HG03457 (cell line): Measurements from ENCODE around the gene NCKAP5.

Experiments used
- ATAC-seq: cut with Tn5 transposase; IDR thresholded peaks from one replicate; pipeline ENCODE4 v1.9.1; 2021; ENCODE audit warnings: moderate number of reproducible peaks; ENCODE audit not compliant: unreplicated experiment

The NCKAP5 gene

DNA sequence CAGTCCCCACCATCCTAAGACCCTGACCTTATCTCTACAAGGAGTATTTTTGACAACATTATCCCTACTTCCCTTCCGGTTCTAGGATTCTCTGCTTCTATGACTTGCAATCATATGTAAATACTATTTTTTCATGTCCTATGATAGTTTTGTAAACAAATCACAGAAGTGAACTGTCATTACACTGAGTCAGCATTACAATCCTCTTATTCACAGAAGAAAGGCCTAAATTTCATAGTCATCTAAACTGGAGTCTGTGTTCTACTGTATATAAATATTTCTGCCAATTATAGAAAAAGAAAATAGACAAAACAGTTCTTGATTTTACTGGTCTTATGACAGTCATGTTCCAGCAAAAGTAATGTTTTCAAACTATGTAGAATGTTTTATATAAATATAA, 265.1 kb downstream of the NCKAP5 start:
- ATAC-seq: no peak

DNA sequence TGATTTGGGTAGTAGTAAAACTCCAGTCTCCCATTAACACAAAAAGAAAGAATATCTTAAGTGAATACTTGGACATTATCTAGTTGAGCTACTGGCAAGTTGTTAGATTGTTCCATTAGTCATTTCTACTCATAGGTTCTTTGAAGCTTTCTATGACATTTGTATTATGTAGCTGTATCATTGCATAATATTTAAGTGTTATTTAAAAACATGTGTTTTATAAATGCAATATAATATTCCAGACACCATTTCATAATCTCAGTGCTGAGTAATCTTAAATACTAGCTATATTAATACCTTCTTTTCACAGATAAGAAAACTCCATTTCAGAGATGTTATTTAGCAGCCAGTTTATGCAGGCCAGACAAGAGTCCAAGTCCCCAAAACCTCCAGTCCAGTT, 271.9 kb downstream of the NCKAP5 start:
- ATAC-seq: no peak

DNA sequence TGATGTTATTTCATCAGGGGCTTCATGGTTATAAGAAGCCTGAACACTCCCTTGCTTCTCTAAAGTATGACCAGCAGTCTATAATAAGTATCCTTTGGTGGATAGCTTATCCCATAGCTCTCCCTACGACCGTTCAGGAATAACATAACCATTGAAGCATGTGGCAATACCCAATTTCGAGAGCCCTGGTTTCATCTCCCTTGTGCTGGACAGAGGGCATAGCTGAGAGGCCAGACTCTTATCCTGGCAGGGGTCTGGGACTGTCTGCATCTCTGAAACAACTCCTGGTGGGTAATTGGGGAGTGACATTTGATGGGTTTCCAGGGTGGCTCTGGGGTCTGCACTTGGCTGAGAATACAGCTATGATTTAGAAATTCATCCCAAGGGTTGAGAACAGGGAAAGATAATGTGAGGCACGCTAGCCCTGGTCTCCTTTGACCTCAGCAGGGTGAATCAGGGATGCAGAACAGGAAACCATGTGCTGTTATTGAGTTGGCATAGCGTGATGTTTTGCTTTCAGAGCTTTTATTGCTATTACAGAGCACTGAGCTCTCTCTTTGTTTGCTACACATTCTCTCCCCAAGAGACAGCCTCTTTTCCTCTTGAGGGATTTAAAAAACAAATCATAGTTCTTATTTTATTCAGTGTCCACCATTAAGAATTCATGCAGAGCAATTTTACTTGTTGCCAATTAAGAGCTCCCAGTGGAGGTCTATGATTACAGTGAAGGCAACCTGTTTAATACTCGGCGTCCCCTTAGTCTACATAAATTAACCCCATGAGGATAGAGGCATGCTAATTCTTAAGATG, 274.5 kb downstream of the NCKAP5 start:
- no peak for ATAC-seq

DNA sequence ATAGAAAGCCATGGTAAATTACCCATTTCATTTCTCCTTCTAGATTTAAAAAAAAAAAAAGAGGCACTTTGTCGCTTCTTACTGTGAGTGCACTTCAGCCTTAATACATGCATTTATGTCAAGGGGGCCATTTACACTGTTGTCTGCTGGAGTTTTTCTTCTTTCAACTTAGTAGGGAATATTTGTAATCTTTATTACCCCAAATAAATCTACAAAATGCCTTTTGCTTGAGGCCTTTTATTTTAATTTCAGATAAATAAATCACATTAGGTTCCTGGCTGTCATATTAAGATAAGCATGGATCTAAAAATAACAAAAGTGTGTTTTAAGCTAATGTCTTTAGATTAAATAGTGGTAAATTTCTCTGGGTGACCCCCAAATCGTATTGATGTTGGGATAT, 276.0 kb downstream of the NCKAP5 start:
- no peak for ATAC-seq

DNA sequence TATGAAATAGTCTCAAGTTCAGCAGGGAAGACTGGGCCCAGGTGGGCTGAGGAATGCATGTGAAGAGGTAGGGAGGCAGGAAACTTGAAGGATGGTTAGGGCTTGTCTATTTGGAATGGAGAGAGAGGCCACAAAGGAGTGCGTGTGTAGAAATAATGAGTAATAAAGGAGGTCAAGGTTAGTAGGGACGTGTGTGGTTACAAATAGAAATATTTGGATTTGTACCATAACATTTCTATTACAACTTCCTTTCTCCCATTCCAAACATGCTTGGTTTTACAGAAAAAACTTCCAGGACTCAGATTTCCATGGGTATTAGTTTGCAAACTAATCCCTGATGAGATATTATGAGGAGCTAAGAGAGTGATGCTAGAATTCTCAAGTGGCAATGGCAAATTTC, 280.6 kb downstream of the NCKAP5 start:
- no peak for ATAC-seq

DNA sequence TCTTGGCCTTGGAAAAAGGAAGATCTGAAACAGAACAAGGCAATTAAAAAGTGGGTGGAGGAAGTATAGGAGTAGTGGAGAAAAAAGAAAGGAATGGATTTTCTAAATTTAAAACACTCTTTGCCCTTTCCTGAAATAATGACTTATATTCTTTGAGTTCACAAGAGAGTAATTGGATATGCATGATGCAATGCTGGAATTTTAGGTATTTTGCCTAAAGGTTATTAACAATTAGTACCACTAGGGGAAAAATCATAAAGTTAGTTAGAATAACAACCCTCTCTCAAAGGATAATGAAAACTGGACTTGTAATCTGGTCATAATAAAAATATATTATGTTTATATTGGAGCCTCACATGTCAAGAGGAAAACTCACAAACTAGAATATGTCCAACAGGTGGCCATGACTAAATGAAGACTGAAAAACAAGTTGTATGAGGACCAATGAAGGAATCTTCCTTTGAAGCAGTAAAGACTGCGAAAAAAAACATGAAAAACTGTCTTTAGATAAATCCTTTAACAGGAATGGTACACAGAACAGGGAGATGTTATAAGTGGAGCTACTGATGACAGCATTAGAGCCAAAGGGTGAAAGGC, 281.8 kb downstream of the NCKAP5 start:
- ATAC-seq: no peak

DNA sequence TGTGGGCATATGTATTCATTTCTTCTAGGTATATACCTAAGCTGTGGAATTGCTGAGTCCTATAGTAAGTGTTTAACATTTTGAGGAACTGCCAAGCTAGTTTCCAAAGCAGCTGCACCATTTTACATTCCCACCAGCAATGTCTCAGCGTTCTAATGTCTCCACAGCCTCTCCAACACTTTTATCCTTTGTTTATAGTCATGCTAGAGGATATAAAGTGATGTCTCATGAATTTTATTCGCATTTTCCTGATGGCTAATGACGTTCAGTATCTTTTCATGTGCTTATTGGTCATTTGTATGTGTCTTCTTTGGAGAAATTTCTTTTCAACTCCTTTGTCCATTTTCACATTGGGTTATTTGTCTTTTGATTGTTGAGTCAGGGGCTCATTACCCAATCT, 295.2 kb downstream of the NCKAP5 start:
- no peak for ATAC-seq

DNA sequence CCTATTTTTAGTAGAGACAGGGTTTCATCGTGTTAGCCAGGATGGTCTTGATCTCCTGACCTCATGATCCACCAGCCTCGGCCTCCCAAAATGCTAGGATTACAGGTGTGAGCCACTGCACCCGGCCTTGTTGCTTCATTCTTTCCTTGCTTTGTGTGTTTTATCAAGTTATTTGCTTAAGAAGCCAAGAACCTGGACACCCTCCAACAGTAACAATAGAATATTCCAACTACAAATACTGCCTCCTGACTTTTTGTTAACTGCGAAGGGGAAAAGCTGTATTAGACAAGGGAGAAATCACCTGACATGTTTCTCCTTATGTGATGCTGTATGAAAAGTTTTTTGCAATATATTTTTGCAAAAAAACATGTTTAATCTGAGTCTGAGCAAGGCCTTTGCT, 297.2 kb downstream of the NCKAP5 start:
- no peak for ATAC-seq

DNA sequence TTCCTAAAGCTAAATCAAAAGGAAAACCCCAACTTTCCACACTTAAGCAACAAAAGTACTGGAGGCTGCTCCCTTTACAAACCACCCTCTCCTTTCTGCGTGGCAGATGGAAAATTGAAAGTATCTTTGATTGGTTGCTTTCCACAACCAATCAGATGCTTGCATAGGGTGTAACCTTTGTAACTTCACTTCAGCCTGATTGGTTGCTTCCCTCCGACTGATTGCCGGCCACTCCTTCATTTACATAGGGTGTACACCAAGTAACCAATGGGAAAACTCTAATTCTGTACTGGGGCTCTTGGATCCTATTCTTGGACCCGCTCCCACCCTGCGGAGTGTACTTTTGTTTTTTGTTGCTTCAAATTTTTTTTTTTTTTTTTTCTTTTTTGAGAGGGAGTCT, 297.7 kb downstream of the NCKAP5 start:
- no peak for ATAC-seq

DNA sequence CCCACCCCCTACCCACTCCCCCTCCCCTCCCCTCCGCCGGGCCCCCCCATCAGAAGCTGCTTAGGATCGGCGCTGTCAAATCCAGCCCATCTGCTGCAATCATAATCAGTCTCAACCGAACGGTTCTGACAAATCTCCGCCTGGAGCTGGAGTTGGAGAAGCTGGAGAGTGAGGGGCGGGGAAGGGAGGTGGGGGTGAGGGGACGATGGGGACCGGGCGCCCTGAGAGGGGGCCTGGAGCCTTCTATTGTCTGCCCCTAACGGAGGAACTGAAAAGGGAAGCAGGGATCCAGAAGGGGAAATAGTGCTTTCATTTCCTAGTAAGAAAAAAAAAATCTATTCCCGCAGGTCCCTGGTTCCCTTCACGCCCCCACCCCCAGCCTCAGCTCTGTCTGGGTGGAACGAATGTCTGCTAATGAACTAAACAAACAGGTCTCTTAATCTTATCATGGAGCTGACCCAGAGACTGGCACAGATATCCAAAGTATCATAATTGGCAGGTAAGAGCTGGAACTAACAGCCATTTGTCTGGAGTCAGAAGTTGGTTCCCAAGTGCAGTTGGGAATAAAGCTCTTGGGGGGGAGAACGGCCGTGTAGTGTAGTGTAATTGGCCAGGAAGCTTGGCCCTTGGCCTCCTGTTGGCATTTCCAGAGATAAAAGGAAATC, 301.2 kb downstream of the NCKAP5 start:
- no peak for ATAC-seq

DNA sequence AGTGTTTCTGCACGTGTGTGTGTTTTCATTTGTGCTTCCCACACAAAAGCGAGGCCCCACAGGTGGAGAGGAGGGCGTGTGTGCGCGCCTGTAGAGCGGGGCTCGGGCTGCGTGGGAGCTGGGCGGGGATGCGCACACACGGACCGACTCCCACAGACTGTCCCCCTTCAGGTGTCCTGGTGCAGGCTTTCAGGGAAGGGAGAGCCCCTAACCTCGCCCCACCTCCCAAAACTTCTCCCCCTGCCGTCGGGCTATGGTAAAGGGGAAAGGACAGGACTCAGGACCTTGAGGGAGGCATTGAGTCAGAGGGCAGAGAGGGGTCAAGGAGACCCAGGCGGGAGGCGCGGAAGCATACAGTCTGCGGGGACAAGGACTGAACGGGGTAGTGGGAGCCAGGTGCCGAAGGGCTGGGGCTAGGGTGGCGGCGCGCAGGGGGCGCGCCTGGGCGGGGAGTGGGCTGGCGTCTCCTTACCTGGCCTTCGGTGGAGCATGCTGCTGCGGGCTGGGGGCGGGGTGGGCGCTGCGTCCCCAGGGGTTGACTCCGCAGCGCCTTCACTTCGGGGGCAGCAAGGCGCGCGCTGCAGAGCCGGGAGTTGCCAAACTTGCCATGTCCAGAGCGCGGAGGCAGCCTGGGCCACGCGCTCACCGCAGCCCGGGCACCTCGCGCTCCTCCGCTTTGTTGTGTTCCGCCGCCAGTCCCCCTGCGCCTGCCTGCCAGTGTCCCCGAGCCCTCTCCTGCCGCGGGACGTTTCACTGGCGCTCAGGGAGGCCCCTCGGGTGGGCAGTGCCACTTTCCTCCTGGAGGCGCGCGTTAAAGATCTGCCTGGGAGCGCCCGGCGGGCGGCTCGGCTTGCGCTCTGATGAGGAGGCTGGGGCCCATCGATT, 302.0 kb downstream of the NCKAP5 start:
- ATAC-seq: no peak

DNA sequence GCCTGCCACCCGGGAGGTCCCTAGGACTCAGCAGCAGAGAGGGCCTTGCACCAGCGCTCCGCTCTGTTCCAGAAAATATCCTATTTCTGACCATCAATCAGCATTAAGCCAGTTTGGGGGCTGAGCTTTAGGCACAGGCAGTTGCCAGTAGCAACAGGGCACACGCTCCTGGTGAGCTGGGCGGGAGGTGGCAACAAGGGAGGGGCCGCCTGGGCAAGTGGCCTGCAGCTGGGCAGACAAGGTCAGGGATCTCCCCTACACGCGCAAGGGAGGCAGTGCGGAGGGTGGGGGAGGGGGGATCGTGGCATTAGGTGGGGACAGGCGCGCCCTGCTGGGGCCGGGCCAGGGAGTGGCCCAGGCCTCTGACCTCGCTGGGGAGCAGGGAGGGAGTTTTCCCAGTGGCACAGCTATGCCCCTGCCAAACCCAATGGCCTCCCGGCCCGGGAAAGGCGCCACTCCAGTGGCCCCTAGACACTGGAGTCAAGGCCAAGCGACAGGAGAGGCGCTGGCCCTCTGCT, 302.8 kb downstream of the NCKAP5 start:
- ATAC-seq: no peak

DNA sequence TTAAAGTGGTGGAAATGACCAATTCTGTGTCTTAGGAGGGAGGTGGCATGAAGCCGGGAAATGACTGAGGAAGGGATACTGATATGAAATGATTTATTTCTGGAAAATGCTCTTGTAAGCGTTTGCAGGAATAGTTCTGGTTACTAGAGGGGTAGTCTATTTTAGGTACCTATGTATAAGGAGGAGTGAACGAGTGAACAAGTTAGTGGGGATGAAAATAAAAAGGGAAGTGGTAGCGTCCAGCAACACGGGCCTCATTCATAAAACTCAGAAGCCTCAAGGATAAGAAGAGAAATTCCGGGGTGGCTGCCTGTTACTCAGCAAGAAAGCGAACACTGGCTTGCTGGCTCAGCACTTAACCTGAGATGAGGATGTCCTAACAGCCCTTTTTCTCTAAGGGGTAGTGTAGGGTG, 303.3 kb downstream of the NCKAP5 start:
- ATAC-seq: no peak

DNA sequence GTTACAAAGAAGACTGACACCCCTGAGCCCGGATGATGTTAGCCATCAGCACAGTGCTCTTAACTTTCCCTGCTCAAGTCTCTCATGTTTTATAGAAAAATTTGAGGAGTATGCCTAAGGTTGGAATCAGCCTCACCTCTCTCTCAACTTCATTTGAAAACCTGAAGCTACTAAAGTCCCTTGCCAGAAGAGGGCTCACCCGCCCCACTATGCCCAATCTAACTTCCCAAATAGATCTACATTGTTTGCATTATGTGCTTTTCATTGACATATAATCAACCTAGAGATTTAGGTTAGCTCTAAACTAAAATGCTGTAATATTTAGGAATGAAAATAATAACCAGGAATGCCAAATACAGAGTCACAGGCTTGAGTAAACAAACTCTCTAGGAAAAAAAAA, 305.4 kb downstream of the NCKAP5 start:
- no peak for ATAC-seq

DNA sequence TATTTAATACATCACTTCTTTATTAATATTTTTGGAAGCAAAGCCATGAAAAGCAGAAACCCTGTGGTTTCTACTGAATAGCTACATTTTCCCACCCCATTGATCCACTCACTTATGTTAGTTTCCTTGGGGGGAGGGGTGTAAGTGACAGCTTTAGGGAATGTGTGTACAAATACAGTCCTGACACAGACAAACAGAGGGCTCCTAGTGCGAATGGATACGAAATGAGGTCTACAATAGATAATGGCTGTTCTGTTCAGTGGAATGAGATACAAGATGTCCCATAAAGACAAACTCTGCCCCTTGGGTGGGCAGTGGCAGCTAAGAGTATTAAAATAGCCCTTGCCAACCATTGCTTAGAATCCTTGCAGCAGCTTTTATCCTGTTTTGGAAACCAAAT, 312.9 kb downstream of the NCKAP5 start:
- no peak for ATAC-seq

DNA sequence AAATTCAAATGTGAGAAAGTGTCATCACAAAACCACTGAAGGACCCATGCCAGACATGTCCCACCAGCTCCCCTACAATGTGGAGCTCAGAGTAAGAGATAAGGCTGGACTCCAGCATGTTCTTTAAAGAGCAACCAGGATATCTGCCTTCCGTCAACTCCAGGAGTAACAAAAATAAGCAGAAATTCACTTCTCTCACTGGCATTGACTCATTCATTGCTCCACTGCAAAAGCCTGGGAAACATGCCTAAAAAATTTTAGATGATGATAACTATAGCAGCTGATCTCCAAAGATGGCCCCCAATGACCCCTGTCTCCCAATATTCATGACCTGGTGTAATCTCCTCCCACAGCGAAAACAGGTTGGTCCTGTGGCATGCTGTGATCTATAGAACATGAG, 314.5 kb downstream of the NCKAP5 start:
- ATAC-seq: no peak

DNA sequence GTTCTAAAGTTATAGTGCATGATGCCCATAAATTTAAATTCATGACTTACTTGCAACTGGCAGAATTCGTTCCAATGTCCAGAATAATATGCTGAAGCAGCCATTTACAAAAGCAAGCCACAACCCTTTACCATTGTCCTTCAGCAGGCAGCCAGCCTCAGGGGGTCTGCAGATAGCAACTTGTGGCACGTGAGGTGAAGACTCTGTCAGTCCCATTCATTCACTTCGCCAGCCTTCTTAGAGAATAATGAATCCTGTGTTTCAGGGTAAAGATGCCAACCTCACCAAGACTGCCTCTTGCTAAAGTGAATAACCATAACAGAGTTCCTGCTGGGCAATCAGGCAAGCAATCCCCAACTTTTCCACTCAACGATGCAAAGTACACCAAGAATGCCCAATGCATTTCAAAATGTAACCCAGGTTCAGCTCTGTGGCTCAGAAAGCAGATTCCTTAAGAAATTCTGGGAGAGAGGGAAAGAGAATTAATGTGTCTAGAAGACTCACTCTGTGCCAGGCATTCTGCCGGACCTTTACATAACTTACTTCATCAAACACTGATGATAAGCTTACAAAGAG, 315.4 kb downstream of the NCKAP5 start:
- ATAC-seq: no peak

DNA sequence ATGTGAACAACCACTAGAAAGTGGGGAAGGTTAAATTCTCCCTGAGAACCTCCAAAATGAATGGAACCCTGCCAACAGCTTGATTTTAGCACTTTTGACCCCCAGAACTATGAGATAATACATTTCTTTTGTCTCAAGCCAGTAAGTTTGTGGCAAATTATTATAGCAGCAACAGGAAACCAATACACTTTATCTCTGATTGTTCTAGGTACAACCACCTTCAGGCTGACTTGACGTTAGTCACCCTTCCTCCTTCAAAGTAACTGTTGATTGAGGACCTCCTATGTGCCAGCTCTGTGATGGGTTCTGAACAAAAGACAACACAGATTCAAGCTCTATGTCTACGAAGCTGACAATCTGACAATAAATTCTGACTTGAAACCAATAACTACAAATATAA, 318.9 kb downstream of the NCKAP5 start:
- ATAC-seq: no peak

DNA sequence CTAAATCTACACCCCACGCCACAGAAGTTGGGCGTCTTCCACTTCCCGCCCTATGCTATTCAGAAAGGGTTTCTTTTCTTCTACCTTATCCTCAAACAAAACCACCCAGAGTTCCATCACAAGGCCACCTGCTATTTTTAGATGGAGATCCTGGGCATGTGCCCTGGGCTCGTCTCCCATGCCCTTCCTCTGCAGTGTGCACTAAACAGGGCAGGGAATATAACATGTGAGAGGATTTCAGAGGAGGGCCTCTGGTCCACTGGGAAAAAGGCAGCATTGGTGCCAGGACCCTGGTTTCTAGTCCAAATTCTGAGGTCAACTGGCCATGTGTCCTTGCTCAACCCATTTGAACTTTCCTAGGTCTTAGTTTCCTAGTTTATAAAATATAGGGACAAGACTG, 320.0 kb downstream of the NCKAP5 start:
- ATAC-seq: no peak

DNA sequence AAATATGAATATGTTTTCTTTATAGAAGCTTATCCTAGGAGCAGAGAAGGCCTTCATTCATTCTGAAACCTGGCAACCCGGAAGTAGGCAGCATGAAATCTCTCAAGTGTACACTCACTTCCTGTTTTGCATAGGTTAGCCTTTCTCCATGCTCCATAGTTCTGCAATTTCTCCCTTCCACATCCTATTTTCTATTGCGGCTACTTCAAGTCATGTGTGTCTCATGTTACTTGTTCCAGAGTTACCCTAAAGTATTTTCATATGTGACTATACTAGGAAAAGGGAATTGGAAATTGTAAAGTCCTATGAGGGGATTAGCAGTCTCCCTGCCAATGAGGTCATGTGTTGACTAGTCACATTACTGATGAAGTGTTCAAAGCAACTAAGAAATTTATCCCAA, 320.6 kb downstream of the NCKAP5 start:
- ATAC-seq: no peak

DNA sequence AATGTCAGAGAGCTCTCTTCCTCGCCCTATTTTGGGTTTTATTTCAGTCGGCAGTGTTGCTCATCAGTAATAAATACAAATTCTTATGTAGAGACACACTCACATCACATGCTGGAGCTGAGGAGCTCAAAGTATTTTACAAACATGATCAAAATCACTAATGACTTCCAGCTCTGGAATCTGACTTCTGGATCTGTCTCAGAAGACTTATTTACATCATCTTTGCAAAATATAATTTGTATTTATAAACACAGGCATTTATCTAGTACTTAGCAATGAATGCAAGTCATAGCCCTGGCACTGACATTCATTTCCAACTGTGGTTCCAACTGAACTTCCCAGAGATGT, 327.1 kb downstream of the NCKAP5 start:
- no peak for ATAC-seq
